IMR-90 (cell line): ENCODE data around the gene SPAG5. TPM values are rescaled to one million over a fixed set of nuclear protein-coding genes. Genes with fewer than 3 reads are reported as not detected.
A peak's percentile ranks its signal among the peaks of the same experiment; 100 is the strongest.

Source experiments
- ATAC-seq: fragments of 200-7000 bp; cut with Tn5 transposase; 2 replicates; pipeline ENCODE4 v1.9.1; 2020; ENCODE audit warnings: low read depth, mild to moderate bottlenecking, moderate library complexity
- BruUV-seq: library from RNA; stranded (reverse); fragments of 400-500 nt; replicated peaks from 2 replicates; lab custom pipeline; 2021; lab: Mats Ljungman, UMichigan
- CTCF ChIA-PET: fragments of 300-600 bp; formaldehyde crosslinking; extraction: SDS; loops from one replicate; lab custom pipeline; 2021; ENCODE audit warnings: antibody characterized with exemption; lab: Yijun Ruan, JAX
- POLR2A ChIA-PET: fragments of 300-600 bp; sonication (Branson Sonifier 250); formaldehyde crosslinking; loops from one replicate; lab custom pipeline; 2022; ENCODE audit warnings: antibody characterized with exemption; ENCODE audit not compliant: unreplicated experiment; lab: Charles Lee
- DNase-seq: peaks from one replicate; pipeline ENCODE4 v3.0.0; 2013
- H2AFZ ChIP-seq: replicated peaks from 2 replicates; pipeline ENCODE3; 2013; ENCODE audit warnings: low read length, mild to moderate bottlenecking; ENCODE audit not compliant: poor library complexity
- H2AK5ac ChIP-seq: 2 replicates; pipeline ENCODE4 v1.6.1; 2013; ENCODE audit warnings: low read depth, low read length, inconsistent platforms
- H2AK9ac ChIP-seq: replicated peaks from 2 replicates; pipeline ENCODE3; 2013; ENCODE audit warnings: mild to moderate bottlenecking, low read depth, low read length, moderate library complexity; ENCODE audit not compliant: poor library complexity
- H2BK120ac ChIP-seq: 2 replicates; pipeline ENCODE4 v1.6.1; 2013; ENCODE audit warnings: low read depth, low read length, inconsistent platforms
- H2BK15ac ChIP-seq: 3 replicates; pipeline ENCODE4 v1.6.1; 2013; ENCODE audit warnings: low read depth, low read length, inconsistent platforms
- H2BK20ac ChIP-seq: 2 replicates; pipeline ENCODE4 v1.6.1; 2013; ENCODE audit warnings: low read depth, mild to moderate bottlenecking, inconsistent platforms, low read length, moderate library complexity
- H2BK5ac ChIP-seq: 2 replicates; pipeline ENCODE4 v1.6.1; 2013; ENCODE audit warnings: mild to moderate bottlenecking, low read depth, low read length, inconsistent platforms; ENCODE audit not compliant: poor library complexity, severe bottlenecking
- H3K14ac ChIP-seq: replicated peaks from 2 replicates; pipeline ENCODE4 v1.6.1; 2013; ENCODE audit warnings: low read depth, low read length, inconsistent platforms
- H3K18ac ChIP-seq: 2 replicates; pipeline ENCODE4 v1.6.1; 2013; ENCODE audit warnings: low read depth, low read length, control low read depth
- H3K23ac ChIP-seq: 2 replicates; pipeline ENCODE4 v1.6.1; 2013; ENCODE audit warnings: low read depth, low read length, inconsistent platforms
- H3K27ac ChIP-seq: 2 replicates; pipeline ENCODE4 v1.5.1; 2013; ENCODE audit warnings: mild to moderate bottlenecking, control low read depth, low read length; ENCODE audit not compliant: insufficient read depth
- H3K27me3 ChIP-seq: 2 replicates; pipeline ENCODE4 v1.6.1; 2013; ENCODE audit warnings: low read length; ENCODE audit not compliant: control insufficient read depth, insufficient read depth
- H3K36me3 ChIP-seq: 2 replicates; pipeline ENCODE4 v1.6.1; 2013; ENCODE audit warnings: low read length, mixed read lengths; ENCODE audit not compliant: control insufficient read depth, insufficient read depth
- H3K4ac ChIP-seq: 2 replicates; pipeline ENCODE4 v1.6.1; 2013; ENCODE audit warnings: low read depth, low read length, inconsistent platforms
- H3K4me1 ChIP-seq: 2 replicates; pipeline ENCODE4 v1.6.1; 2013; ENCODE audit warnings: low read length, mixed read lengths; ENCODE audit not compliant: control insufficient read depth, insufficient read depth
- H3K4me2 ChIP-seq: 2 replicates; pipeline ENCODE4 v1.6.1; 2013; ENCODE audit warnings: low read depth, mild to moderate bottlenecking, control low read depth, low read length, moderate library complexity
- H3K4me3 ChIP-seq: 2 replicates; pipeline ENCODE4 v1.5.1; 2013; ENCODE audit warnings: low read depth, mild to moderate bottlenecking, control low read depth, low read length, moderate library complexity; ENCODE audit not compliant: insufficient read depth
- H3K56ac ChIP-seq: 2 replicates; pipeline ENCODE4 v1.6.1; 2013; ENCODE audit warnings: low read length, inconsistent platforms; ENCODE audit not compliant: insufficient read depth; ENCODE audit errors: extremely low read depth
- H3K79me1 ChIP-seq, 2 experiments: 2 replicates each; pipeline ENCODE4 v1.6.1; 2013; ENCODE audit warnings: low read length in 2 of 2, inconsistent platforms in 1 of 2, low read depth in 1 of 2
- H3K9ac ChIP-seq: 2 replicates; pipeline ENCODE4 v1.6.1; 2013; ENCODE audit warnings: low read depth, low read length, control low read depth
- H3K9me1 ChIP-seq: 2 replicates; pipeline ENCODE4 v1.6.1; 2013; ENCODE audit warnings: low read length, inconsistent platforms; ENCODE audit not compliant: insufficient read depth
- H3K9me3 ChIP-seq: 2 replicates; pipeline ENCODE4 v1.6.1; 2013; ENCODE audit warnings: low read length; ENCODE audit not compliant: control insufficient read depth, insufficient read depth
- H4K20me1 ChIP-seq: 2 replicates; pipeline ENCODE4 v1.6.1; 2013; ENCODE audit warnings: low read length, inconsistent platforms; ENCODE audit not compliant: insufficient read depth
- H4K5ac ChIP-seq: 2 replicates; pipeline ENCODE4 v1.6.1; 2013; ENCODE audit warnings: mild to moderate bottlenecking, low read depth, low read length, control low read depth
- H4K8ac ChIP-seq, 2 experiments: 2 replicates each; pipeline ENCODE4 v1.6.1; 2013; ENCODE audit warnings: low read depth in 2 of 2, low read length in 2 of 2, control low read depth in 1 of 2, inconsistent platforms in 1 of 2
- H4K91ac ChIP-seq: 2 replicates; pipeline ENCODE4 v1.6.1; 2013; ENCODE audit warnings: low read depth, low read length, inconsistent platforms; ENCODE audit not compliant: insufficient read depth
- BHLHE40 ChIP-seq: fragments of 150-350 bp; IDR thresholded peaks from 2 replicates; pipeline ENCODE4 v1.6.1; 2016; ENCODE audit warnings: mild to moderate bottlenecking, low read depth, low read length
- CEBPB ChIP-seq: IDR thresholded peaks from 2 replicates; pipeline ENCODE4 v1.6.1; 2012; ENCODE audit warnings: low read depth, low read length, improper control_type of control experiment
- CHD1 ChIP-seq: IDR thresholded peaks from 2 replicates; pipeline ENCODE4 v1.6.1; 2012; ENCODE audit warnings: low read depth, low read length, improper control_type of control experiment
- CTCF ChIP-seq: conservative IDR thresholded peaks from 2 replicates; pipeline ENCODE4 v1.5.1; 2012; ENCODE audit warnings: mild to moderate bottlenecking, low read depth, low read length, improper control_type of control experiment
- ELK1 ChIP-seq: fragments of 150-350 bp; IDR thresholded peaks from 2 replicates; pipeline ENCODE4 v1.6.1; 2016; ENCODE audit warnings: low read depth, mild to moderate bottlenecking, low read length, moderate library complexity, borderline replicate concordance
- FOS ChIP-seq: fragments of 150-350 bp; IDR thresholded peaks from 2 replicates; pipeline ENCODE4 v1.6.1; 2016; ENCODE audit warnings: low read depth, low read length
- MAFK ChIP-seq: IDR thresholded peaks from 2 replicates; pipeline ENCODE4 v1.6.1; 2012; ENCODE audit warnings: low read depth, low read length, improper control_type of control experiment
- MAZ ChIP-seq: IDR thresholded peaks from 2 replicates; pipeline ENCODE4 v1.6.1; 2012; ENCODE audit warnings: low read depth, mild to moderate bottlenecking, low read length, improper control_type of control experiment, moderate library complexity, borderline replicate concordance
- MXI1 ChIP-seq: IDR thresholded peaks from 2 replicates; pipeline ENCODE4 v1.6.1; 2012; ENCODE audit warnings: low read depth, mild to moderate bottlenecking, low read length, moderate library complexity, borderline replicate concordance
- NFE2L2 ChIP-seq: fragments of 150-350 bp; IDR thresholded peaks from 2 replicates; pipeline ENCODE4 v1.6.1; 2016; ENCODE audit warnings: low read depth, mild to moderate bottlenecking, low read length
- POLR2A ChIP-seq: IDR thresholded peaks from 2 replicates; pipeline ENCODE4 v1.6.1; 2012; ENCODE audit warnings: mild to moderate bottlenecking, low read depth, low read length
- RAD21 ChIP-seq: IDR thresholded peaks from 2 replicates; pipeline ENCODE4 v1.6.1; 2012; ENCODE audit warnings: low read length, improper control_type of control experiment
- RCOR1 ChIP-seq: IDR thresholded peaks from 2 replicates; pipeline ENCODE4 v1.6.1; 2012; ENCODE audit warnings: mild to moderate bottlenecking, low read length, improper control_type of control experiment; ENCODE audit not compliant: insufficient replicate concordance
- RFX5 ChIP-seq: IDR thresholded peaks from 2 replicates; pipeline ENCODE4 v1.8.0; 2012; ENCODE audit warnings: low read depth, mild to moderate bottlenecking, low read length, moderate library complexity
- SMC3 ChIP-seq: fragments of 150-350 bp; IDR thresholded peaks from 2 replicates; pipeline ENCODE4 v1.6.1; 2016; ENCODE audit warnings: low read depth, mild to moderate bottlenecking, antibody characterized with exemption, low read length, moderate library complexity
- WGBS, 2 experiments: methylation state at CpG; one replicate each; pipeline versions ENCODE4 v1.1.5 to v1.1.7; 2013; ENCODE audit warnings: missing lambda C conversion rate in 2 of 2; ENCODE audit not compliant: insufficient read length in 1 of 2; ENCODE audit errors: extremely low coverage in 2 of 2; 5-methylcytosine and 5-hydroxymethylcytosine counted together
- dilution Hi-C: fragments of 300-500 bp; cut with HindIII; formaldehyde crosslinking; loops from one replicate; pipeline ENCODE4 v1.14.3; 2018; ENCODE audit warnings: low sequenced_read_pairs; ENCODE audit not compliant: unreplicated experiment
- in situ Hi-C: fragments of 300-500 bp; cut with MboI; formaldehyde crosslinking; loops from 3 replicates; pipeline ENCODE4 v1.14.3; 2019; ENCODE audit warnings: low sequenced_read_pairs, inconsistent platforms, mixed read lengths
- intact Hi-C: fragments of 100-400 bp; cut with micrococcal nuclease; formaldehyde crosslinking; loops from 2 replicates; pipeline ENCODE4 v1.10.0; 2022
- polyA plus RNA-seq, 3 experiments: library from polyadenylated mRNA; depleted of rRNA; stranded (reverse); fragments of >200 nt; gene quantifications; 2 replicates each; pipeline ENCODE4 v1.2.3, GENCODE V29; 2012; ENCODE audit warnings: low replicate concordance in 1 of 3
- total RNA-seq: library from RNA; depleted of rRNA; stranded (reverse); fragments of >200 nt; gene quantifications from 2 replicates; pipeline ENCODE4 v1.2.3, GENCODE V29; 2012

SPAG5 gene
- total and polyA plus RNA-seq, 2 of the 4 experiments (the other 2 are of a cell fraction): 40.3 to 60.8 TPM

GRCh38 chr17:28545787-28546415, 52.9 kb downstream of the SPAG5 start:
- H3K4me2 ChIP-seq: no peak overlapping the region
- ATAC-seq (no peak; the same call in 1 of the 2 replicates), DNase-seq (no peak)
- no peak overlapping the region for H3K4ac ChIP-seq
- H3K9me3 ChIP-seq: no peaks in the 10 kb centered on the region
- H2BK15ac ChIP-seq: no peak overlapping the region
- no peak overlapping the region for H2AK5ac ChIP-seq
- H3K79me1 ChIP-seq: peaks cover 7 to 14% of the 10 kb centered on the region in 2 experiments; a peak in 2 of 4 replicates
- no peak overlapping the region for H3K23ac ChIP-seq
- no peak overlapping the region for H3K14ac ChIP-seq
- H3K18ac ChIP-seq: no peak overlapping the region
- dilution Hi-C loops: no loop called here
- H4K5ac ChIP-seq: no peak overlapping the region
- no peak overlapping the region for H4K91ac ChIP-seq
- intact Hi-C loops: loop anchor here (10.0 kb wide), 1 partner anchor 141 kb away; the partner anchor contains the start of gene SLC46A1
- BruUV-seq: no TSS peak
- H3K27me3 ChIP-seq: no peaks in the 10 kb centered on the region
- H4K8ac ChIP-seq: 0 out of 4 replicates have a peak overlapping the region, but pooled peaks of 1 of the 2 experiments have one; percentile 14
- no peak overlapping the region for H3K27ac ChIP-seq
- ChIA-PET POLR2A (no interaction called here), CTCF (no interaction called here)
- in situ Hi-C loops: no loop called here
- 68% methylated on average over 3 of the region's 6 CpGs; no CpG with 5 or more reads in 1 of the 2 experiments for WGBS, 2 experiments
- H2AFZ ChIP-seq: peak overlapping the region; percentile 57
- H3K56ac ChIP-seq: no peak overlapping the region
- H3K9me1 ChIP-seq: no peaks in the 10 kb centered on the region
- H2BK120ac ChIP-seq: no peak overlapping the region
- H2BK20ac ChIP-seq: no peak overlapping the region
- peaks cover 8% of the 10 kb centered on the region; the same call in 1 of the 2 replicates for H3K36me3 ChIP-seq
- no peak overlapping the region for H3K9ac ChIP-seq
- 0 out of 2 replicates have a peak, but pooled peaks cover under 1% of the 10 kb centered on the region for H4K20me1 ChIP-seq
- no peak overlapping the region for H2AK9ac ChIP-seq
- no peaks in the 10 kb centered on the region; the same call in 1 of the 2 replicates for H3K4me1 ChIP-seq
- no peak overlapping the region for H2BK5ac ChIP-seq
- no peak overlapping the region for H3K4me3 ChIP-seq
- TF ChIP-seq MAFK (no peak), BHLHE40 (no peak), RFX5 (no peak), NFE2L2 (no peak), RCOR1 (no peak), SMC3 (no peak), MAZ (no peak), POLR2A (no peak), FOS (no peak), CHD1 (no peak), CEBPB (no peak), RAD21 (no peak), CTCF (no peak), ELK1 (no peak), MXI1 (no peak)
